RPMI8226 (cell line): ENCODE data around the gene S1PR2.
A peak's percentile ranks its signal among the peaks of the same experiment; 100 is the strongest.

ENCODE experiments used
- DNase-seq: peaks from one replicate; pipeline ENCODE4 v3.0.0-alpha.2; 2015

S1PR2 gene

DNA sequence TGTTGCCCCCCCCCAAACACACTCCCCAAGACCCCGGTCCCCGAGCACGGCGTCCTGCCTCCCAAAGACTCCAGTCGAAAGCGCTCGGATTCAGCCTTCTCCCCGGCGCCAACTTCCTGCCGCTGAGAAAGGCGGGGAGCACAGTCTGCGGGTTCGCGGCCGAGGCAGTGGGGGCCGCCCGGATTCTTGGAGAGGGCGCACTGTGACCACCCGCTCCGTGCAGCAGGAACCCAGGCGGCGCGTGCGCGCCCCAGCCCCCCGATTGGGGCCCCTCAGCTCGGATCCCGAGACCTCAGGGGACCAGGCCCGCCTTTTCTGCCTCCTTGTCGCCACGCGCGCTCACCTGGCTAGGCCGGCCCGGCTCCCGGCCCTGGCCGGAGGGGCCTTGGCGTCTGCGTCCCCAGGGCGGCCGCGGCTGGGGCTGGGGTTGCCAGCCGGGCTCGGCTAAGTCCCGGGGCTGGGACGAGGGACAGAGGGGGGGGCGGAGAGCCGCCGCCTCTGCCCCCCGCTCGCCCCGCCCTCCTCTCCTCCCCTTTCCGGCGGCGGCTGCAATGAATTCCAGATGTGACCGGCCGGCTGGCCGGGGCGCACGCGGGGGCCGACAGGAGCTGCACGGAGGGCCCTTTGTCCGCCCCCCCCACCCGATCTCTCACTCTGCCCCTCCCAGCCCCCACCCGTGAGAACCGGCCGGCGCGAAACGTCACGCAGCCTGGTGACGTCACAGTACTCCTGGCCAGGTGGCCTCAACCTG, at the start of gene S1PR2:
TSS of gene S1PR2 (minus strand) at position 471 of the 751 bp plus-strand sequence. CDS start 6,426 bp downstream, outside the sequence.
- peak; percentile 88 for DNase-seq

DNA sequence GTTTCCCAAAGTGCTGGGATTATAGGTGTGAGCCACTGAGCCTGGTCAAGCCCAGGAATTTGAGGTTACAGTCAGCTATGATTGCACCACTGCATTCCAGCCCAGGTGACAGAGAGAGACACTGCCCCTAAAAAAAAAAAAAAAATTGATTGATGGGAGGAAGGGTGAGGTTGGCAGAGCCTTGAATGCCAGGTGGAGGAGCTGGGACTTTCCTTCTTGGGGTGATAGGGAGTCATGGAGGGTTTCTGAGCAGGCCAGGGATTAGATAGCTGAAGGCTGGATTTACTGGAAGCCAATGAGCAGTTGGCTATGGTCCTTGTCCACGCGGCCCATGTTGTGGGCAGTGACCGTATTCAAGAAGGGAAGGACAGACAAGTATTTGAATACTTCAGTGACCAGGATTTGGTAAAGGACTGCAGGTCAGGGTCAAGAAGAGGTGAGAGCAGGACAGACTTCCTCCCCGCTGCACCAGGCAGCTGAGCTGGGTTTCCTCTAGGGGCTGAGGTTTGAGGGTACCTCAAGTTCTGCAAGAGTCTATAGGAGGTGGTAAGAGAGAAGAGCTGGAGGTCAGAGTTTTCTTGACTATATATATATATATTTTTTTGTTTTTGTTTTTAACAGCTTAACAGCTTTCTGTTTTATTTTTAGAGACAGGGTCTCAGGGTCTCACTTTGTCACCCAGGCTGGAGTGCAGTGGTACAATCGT, 48.8 kb upstream of the S1PR2 start:
- no peak for DNase-seq

DNA sequence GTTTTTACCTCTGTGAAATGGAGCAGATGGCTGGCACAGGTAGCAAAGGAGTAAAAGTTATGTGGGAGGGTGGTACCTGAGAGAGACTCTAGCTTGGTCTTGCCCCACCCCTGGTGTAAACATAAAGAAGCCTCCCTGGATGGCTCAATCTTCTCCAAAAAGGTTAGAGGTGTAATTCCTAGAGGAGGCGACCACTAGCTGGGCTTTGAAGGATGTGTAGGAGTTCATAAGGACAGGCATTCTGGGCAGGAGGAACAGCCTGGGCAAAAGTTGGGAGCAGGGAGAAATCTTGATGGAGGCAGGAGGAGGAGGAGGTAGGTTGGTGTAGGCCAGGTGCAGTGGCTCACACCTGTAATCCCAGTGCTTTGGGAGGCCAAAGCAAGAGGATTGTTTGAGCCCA, 47.8 kb upstream of the S1PR2 start:
- DNase-seq, result no peak

- no peak for DNase-seq
Measured at GRCh38 chr19:10277795-10278589, 46.9 kb upstream of the S1PR2 start.

GRCh38 chr19:10274589-10274988, 43.5 kb upstream of the S1PR2 start:
- DNase-seq, result peak; percentile 20

GRCh38 chr19:10271543-10272086, 40.5 kb upstream of the S1PR2 start:
- peak; percentile 91 for DNase-seq

- DNase-seq, result peak; percentile 94
Measured at GRCh38 chr19:10270616-10271394, 39.7 kb upstream of the S1PR2 start, which contains the start of gene ICAM1. ICAM1 (plus strand) TSS chr19:10271120; CDS start chr19:10271160, 40 bp downstream.

- peak; percentile 89 for DNase-seq
Measured at GRCh38 chr19:10270180-10270615, 39.1 kb upstream of the S1PR2 start.

DNA sequence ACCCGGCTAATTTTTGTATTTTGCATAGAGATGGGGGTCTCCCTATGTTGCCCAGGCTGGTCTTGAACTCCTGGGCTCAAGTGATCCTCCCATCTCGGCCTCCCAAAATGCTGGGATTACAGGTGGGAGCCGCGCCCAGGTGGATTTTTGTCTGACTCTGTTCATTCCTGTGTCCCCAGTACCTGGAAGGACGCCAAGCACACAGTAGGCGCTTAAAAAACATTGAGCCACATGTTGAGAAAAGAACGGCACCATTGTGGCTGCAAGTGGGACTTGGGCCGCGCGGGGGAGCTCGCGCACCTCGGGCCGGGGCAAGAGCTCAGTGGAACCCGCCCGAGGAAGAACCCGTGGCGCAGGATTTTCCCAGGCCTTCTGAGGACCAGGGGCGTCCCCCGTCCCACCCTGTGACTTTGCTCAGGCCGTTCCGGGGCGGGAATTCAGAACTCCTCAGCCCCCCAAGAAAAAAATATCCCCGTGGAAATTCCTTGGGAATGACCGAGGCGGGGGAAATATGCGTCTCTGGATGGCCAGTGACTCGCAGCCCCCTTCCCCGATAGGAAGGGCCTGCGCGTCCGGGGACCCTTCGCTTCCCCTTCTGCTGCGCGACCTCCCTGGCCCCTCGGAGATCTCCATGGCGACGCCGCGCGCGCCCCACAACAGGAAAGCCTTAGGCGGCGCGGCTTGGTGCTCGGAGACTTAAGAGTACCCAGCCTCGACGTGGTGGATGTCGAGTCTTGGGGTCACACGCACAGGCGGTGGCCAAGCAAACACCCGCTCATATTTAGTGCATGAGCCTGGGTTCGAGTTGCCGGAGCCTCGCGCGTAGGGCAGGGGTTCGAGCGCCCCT, 38.4 kb upstream of the S1PR2 start:
- peak; percentile 85 for DNase-seq

GRCh38 chr19:10268071-10268470, 36.9 kb upstream of the S1PR2 start:
- peak; percentile 1 for DNase-seq

DNA sequence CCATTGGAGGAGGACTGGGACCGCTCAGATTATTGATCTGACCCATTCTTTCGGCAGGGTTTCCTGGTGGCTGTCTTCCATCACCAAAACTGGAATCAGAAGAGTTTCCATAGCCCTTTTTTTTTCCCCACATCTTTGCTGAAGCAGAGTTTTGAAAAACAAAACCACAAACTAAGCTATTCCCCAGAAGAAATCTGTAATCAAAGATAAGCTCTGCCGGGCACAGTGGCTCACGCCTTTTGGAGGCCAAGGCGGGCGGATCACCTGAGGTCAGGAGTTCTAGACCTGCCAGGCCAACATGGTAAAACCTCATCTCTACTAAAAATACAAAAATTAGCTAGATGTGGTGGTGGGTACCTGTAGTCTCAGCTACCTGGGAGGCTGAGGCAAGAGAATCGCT, 35.6 kb upstream of the S1PR2 start:
- no peak for DNase-seq

GRCh38 chr19:10262771-10263170, 31.6 kb upstream of the S1PR2 start:
- no peak for DNase-seq

DNA sequence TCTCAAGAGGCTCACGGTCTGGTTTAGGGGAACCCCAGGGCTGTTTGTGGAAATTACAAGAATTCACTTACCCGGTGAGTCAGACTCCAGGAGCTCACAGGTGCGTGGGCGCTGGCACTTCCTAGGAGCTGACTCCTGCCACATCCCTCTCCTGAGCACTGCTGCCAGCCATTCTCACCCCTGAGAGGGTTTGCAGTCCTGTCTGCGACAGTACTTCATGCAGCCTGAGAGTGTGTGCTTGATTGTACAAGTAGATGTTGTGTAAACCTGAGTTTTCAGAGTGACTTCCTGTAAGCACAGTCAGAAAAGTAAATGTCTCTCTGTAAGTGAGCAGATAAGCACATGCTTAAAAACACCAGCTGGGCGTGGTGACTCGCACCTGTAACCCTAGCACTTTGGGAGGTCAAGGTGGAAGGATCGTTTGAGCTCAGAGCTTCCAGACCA, 29.0 kb upstream of the S1PR2 start:
- no peak for DNase-seq

- peak; percentile 89 for DNase-seq
Measured at GRCh38 chr19:10259162-10259905, 28.2 kb upstream of the S1PR2 start.

- no peak for DNase-seq
Measured at GRCh38 chr19:10258080-10258710, 27.1 kb upstream of the S1PR2 start.

GRCh38 chr19:10256970-10257615, 26.0 kb upstream of the S1PR2 start:
- DNase-seq, result no peak

GRCh38 chr19:10256551-10256950, 25.4 kb upstream of the S1PR2 start:
- no peak for DNase-seq

DNA sequence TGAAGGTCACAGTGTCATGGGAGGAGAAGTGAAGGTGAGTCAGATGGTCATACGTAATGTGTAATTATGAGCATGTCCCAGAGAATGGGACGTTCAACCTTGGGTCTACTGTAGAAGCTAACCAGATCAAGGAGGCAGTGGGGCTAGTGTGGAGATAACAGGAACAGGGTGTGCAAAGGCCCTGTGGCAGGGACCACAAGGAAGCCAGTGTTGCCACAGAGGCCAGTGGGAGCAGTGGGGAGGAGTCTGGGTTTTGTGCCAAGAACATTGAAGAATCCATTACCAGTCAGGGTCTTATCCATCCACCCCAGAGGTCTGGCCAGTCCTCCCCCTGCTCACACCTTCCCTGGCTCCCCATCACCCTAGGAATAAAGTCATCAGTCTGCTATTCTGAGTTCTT, 24.2 kb upstream of the S1PR2 start:
- no peak for DNase-seq

DNA sequence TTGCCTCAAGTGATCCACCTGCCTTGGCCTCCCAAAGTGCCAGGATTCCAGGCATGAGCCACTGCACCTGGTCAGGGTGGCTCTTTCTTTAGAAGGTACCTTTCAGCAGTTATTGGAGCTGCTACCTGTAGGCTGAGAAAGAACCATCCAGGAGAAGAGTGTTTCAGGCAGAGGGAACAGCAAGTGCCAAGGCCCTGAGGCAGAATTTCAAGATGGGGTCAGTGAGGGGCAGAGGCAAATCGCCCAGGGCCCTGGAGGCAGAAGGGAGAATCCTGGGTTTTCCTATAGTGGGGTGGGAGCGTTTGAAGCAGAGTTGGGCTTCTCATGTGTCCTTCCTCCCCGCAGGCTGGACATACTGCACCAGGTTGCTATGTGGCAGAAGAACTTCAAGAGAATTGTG, 23.1 kb upstream of the S1PR2 start:
- DNase-seq, result no peak
